ENCODE measurements around the gene NECTIN1. TPM values are rescaled to one million over a fixed set of nuclear protein-coding genes. Genes with fewer than 3 reads are reported as not detected.

The NECTIN1 gene
- total and polyA plus RNA-seq, 2 donors (not counting 3 experiments of a cell fraction or from before 2014, with no cell fraction given), result 10.8 to 23.6 TPM

DNA sequence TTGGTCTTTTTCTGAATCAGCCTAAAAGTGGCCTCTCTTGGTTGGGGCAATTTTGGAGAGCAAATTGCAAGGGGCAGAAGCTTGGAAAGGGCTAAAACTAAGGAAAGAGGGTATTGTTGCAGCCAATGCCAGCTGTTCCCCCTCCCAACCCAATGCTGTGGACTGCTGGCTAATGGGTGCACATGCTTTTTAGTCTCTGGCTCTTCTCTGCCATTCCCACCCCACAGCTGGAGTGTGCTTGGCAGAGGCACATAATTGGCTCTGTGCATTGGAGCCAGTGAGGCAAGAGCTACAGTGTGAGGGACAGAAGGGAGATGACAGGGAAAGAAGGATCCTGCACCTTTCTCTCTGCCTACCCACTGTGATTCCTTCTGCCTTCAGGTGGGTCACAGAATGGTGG lies 140.0 kb downstream of the NECTIN1 start:
- Histone ChIP-seq H3K27ac (ENCODE audit: insufficient read depth, low read depth, low read length) (no peak overlapping the region), H3K79me2 (ENCODE audit: control insufficient read depth, insufficient read depth, low read length) (no peaks in the 10 kb centered on the region), H3K36me3 (ENCODE audit: control insufficient read depth in 2 of 2, extremely low read depth in 1 of 2, insufficient read depth in 2 of 2, low read length in 2 of 2) (no peaks in the 10 kb centered on the region), H3K4me3 (replicated peaks in 1 of 3; ENCODE audit: insufficient read depth in 1 of 3, low read depth in 1 of 3, low read length in 3 of 3) (no peak overlapping the region), H3K4me1 (ENCODE audit: control insufficient read depth, extremely low read depth, insufficient read depth, low read length) (peaks cover 7% of the 10 kb centered on the region), H3K4me2 (ENCODE audit: insufficient read depth, low read length) (no peak overlapping the region), H2AFZ (ENCODE audit: low read depth, low read length) (no peak overlapping the region), H4K20me1 (replicated peaks; ENCODE audit: control insufficient read depth, extremely low read depth, insufficient read depth, low read length) (no peaks in the 10 kb centered on the region), H3K9me1 (replicated peaks; ENCODE audit: control insufficient read depth, extremely low read depth, insufficient read depth, low read length) (no peaks in the 10 kb centered on the region), H3K9ac (replicated peaks; ENCODE audit: extremely low read depth, insufficient read depth, low read length) (no peak overlapping the region), H3K9me3 (replicated peaks; ENCODE audit: control insufficient read depth, insufficient read depth, low read length) (no peaks in the 10 kb centered on the region), H3K27me3 (ENCODE audit: control insufficient read depth in 2 of 2, insufficient read depth in 2 of 2, low read length in 2 of 2) (no peaks in the 10 kb centered on the region)
- intact Hi-C loops (cut with micrococcal nuclease) (no loop called here), dilution Hi-C loops (cut with MboI; ENCODE audit: extremely low pct_ligation_motif_present, low sequenced_read_pairs) (no loop called here)
- no peak for DNase-seq (ENCODE audit: low read depth, low spot score)
- TF ChIP-seq, protein P1, sequence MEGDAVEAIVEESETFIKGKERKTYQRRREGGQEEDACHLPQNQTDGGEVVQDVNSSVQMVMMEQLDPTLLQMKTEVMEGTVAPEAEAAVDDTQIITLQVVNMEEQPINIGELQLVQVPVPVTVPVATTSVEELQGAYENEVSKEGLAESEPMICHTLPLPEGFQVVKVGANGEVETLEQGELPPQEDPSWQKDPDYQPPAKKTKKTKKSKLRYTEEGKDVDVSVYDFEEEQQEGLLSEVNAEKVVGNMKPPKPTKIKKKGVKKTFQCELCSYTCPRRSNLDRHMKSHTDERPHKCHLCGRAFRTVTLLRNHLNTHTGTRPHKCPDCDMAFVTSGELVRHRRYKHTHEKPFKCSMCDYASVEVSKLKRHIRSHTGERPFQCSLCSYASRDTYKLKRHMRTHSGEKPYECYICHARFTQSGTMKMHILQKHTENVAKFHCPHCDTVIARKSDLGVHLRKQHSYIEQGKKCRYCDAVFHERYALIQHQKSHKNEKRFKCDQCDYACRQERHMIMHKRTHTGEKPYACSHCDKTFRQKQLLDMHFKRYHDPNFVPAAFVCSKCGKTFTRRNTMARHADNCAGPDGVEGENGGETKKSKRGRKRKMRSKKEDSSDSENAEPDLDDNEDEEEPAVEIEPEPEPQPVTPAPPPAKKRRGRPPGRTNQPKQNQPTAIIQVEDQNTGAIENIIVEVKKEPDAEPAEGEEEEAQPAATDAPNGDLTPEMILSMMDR (IDR thresholded peaks at IDR 0.05; ENCODE audit: extremely low read depth in 1 of 2, insufficient read depth in 1 of 2, low read depth in 1 of 2, low read length in 2 of 2), result no peak
- no peak for TF ChIP-seq POLR2A (IDR thresholded peaks at IDR 0.05; ENCODE audit: low read depth, low read length)
- TF ChIP-seq, protein P2, sequence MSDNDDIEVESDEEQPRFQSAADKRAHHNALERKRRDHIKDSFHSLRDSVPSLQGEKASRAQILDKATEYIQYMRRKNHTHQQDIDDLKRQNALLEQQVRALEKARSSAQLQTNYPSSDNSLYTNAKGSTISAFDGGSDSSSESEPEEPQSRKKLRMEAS (IDR thresholded peaks at IDR 0.05; ENCODE audit: insufficient read depth, insufficient read length), result no peak
- no peak for TF ChIP-seq POLR2AphosphoS5 (IDR thresholded peaks at IDR 0.05; ENCODE audit: insufficient read depth, low read depth, low read length)
- TF ChIP-seq GATA2 (IDR thresholded peaks at IDR 0.05; ENCODE audit: insufficient read depth, insufficient read length, low read depth, low read length), result no peak
- no peak for TF ChIP-seq MYC (IDR thresholded peaks at IDR 0.05; ENCODE audit: low read depth, low read length)
- no peak for TF ChIP-seq JUN (IDR thresholded peaks at IDR 0.05; ENCODE audit: borderline replicate concordance, insufficient read depth, insufficient read length, low read depth)
- TF ChIP-seq EZH2 (IDR thresholded peaks at IDR 0.05; ENCODE audit: borderline replicate concordance, low read depth, low read length, severe bottlenecking), result no peak
- no peak for TF ChIP-seq FOS (IDR thresholded peaks at IDR 0.05; ENCODE audit: borderline replicate concordance, insufficient read depth, low read length)
- BruUV-seq (replicated peaks), result no TSS peak
- CTCF ChIA-PET, result interaction anchor here (1.3 kb wide), 1 partner anchor 19 kb away, joined by 4 read pairs; no protein-coding TSS in a partner anchor
- no peak for FAIRE-seq
- POLR2A ChIA-PET, result no interaction called here

Small RNA genes within 50 kb of the gene (small RNA-seq; reads per million reads assigned to genes)
- not detected for gene RNU6-1123P (ENCODE audit: insufficient read depth, insufficient read length, low read depth, low replicate concordance)

All from endothelial cell of umbilical vein (primary cell).